ENCODE data around the gene ABCC4. TPM values are rescaled to one million over a fixed set of nuclear protein-coding genes. Genes with fewer than 3 reads are reported as not detected.

The ABCC4 gene
- total and polyA plus RNA-seq, 4 experiments from 2014 or later = 4.8 to 10.0 (median 6.9) TPM

DNA sequence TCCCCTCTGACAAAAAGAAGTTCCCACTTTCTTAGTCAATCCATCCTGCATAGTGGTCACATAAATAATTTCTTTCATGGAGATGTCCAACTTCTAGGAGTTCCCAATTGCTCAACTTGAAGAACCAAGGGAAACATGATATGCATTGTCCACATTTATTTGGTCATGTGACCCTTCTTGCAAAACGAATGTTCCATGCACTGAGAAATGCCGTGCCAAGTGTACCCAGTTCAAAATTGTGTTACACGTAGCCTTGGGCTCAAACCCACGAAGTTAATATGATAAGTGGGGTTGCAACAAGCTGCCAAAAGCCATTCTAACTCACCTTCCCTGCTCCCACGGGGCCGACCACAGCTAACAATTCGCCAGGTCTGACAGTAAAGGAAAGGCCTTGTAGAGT, 113.1 kb downstream of the ABCC4 start:
- H3K27ac Mint-ChIP-seq = peak overlapping the region in 2 of 7 donors; percentile 7 to 84

GRCh38 chr13:95185851-95186250, 115.4 kb downstream of the ABCC4 start:
- H3K36me3 ChIP-seq (ENCODE audit: insufficient read depth, low read length) = no peaks in the 10 kb centered on the region
- no peak overlapping the region for H3K4me3 ChIP-seq (ENCODE audit: low read length in 2 of 2)
- H3K9me3 ChIP-seq (ENCODE audit: control insufficient read depth in 1 of 2, low read length in 2 of 2) = no peaks in the 10 kb centered on the region
- Mint-ChIP-seq H3K27ac (peak overlapping the region; percentile 81 to 96 (median 88)), H3K36me3 (peaks cover 6 to 10% of the 10 kb centered on the region in 2 donors), H3K4me3 (peak overlapping the region; percentile 61 to 91 (median 76)), H3K4me1 (peaks cover 36 to 72% (median 55%) of the 10 kb centered on the region in 4 donors), H3K9me3 (peaks cover 0 to 9% (median 0%) of the 10 kb centered on the region in 8 donors), H3K27me3 (no peaks in the 10 kb centered on the region)
- CTCF ChIA-PET (ENCODE audit: partially characterized antibody) = interaction anchor here (12.1 kb wide), 1 partner anchor 195 kb away, joined by 256 read pairs; no protein-coding TSS in a partner anchor
- intact Hi-C loops (cut with micrococcal nuclease) = loop anchor here (1.0 to 5.0 kb wide), 2 partner anchors 10 to 491 kb away; partner anchors contain the start of gene DNAJC3
- peaks cover 54% of the 10 kb centered on the region for H3K4me1 ChIP-seq (ENCODE audit: insufficient read depth, low read length)
- H3K27me3 ChIP-seq (ENCODE audit: insufficient read depth, low read length) = no peaks in the 10 kb centered on the region
- POLR2A ChIA-PET (ENCODE audit: partially characterized antibody) = no interaction called here
- DNase-seq = peak; percentile 59 to 76 (median 65)
- peak overlapping the region; percentile 40 for H3K27ac ChIP-seq (ENCODE audit: low read depth, low read length)

More for the DNA sequence above, 113.1 kb downstream of the ABCC4 start:
- ChIA-PET POLR2A (ENCODE audit: partially characterized antibody) (no interaction called here), CTCF (ENCODE audit: partially characterized antibody) (interaction anchor here (0.7 to 12.1 kb wide), 13 partner anchors 9 to 639 kb away, joined by 3 to 256 read pairs (median 15); partner anchors contain the start of gene ABCC4)
- intact Hi-C loops (cut with micrococcal nuclease) = loop anchor here (2.0 to 5.0 kb wide), 2 partner anchors 113 to 489 kb away; partner anchors contain the start of genes ABCC4 and DNAJC3
- H3K4me3 Mint-ChIP-seq = peak overlapping the region in 2 of 8 donors; percentile 9 to 12
- H3K27ac ChIP-seq (ENCODE audit: low read depth, low read length) = no peak overlapping the region
- no peaks in the 10 kb centered on the region for H3K27me3 Mint-ChIP-seq
- H3K4me1 ChIP-seq (ENCODE audit: insufficient read depth, low read length) = peaks cover 37% of the 10 kb centered on the region
- no peaks in the 10 kb centered on the region for H3K36me3 ChIP-seq (ENCODE audit: insufficient read depth, low read length)
- no peak for DNase-seq
- peaks cover 4% of the 10 kb centered on the region in 2 donors for H3K36me3 Mint-ChIP-seq
- peaks cover 0 to 9% (median 0%) of the 10 kb centered on the region in 8 donors for H3K9me3 Mint-ChIP-seq
- H3K27me3 ChIP-seq (ENCODE audit: insufficient read depth, low read length) = no peaks in the 10 kb centered on the region
- H3K9me3 ChIP-seq (ENCODE audit: control insufficient read depth in 1 of 2, low read length in 2 of 2) = no peaks in the 10 kb centered on the region
- H3K4me1 Mint-ChIP-seq = peaks cover 30 to 57% (median 45%) of the 10 kb centered on the region in 4 donors
- H3K4me3 ChIP-seq (ENCODE audit: low read length in 2 of 2) = no peak overlapping the region

DNA sequence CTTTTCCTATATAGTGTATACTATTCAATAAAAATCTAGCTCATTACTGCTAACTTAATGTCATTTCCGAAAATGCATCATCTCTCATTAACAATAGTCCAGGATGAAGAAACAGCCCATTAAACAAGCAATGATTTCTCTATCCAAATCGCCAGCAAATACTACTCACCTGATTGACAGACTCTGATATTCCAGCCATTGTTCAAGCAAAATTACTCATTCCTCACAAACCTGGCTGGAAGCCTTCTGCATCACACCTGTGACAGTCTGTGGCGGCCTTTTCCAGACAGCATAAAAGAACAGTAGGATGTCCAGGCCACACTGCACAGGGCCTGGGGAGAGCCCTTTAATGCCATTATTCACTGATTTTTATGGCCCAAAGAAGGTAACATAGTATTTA, 115.9 kb downstream of the ABCC4 start:
- DNase-seq = peak in 3 of 5 donors; percentile 0 to 17 (median 2)
- no peaks in the 10 kb centered on the region for H3K9me3 ChIP-seq (ENCODE audit: control insufficient read depth in 1 of 2, low read length in 2 of 2)

GRCh38 chr13:95184317-95184716, 116.9 kb downstream of the ABCC4 start:
- Mint-ChIP-seq H3K4me3 (peak overlapping the region in 6 of 8 donors; percentile 4 to 91 (median 55)), H3K27ac (peak overlapping the region; percentile 72 to 96 (median 86)), H3K4me1 (peaks cover 37 to 76% (median 59%) of the 10 kb centered on the region in 4 donors), H3K9me3 (peaks cover 0 to 22% (median 7%) of the 10 kb centered on the region in 8 donors), H3K36me3 (peaks cover 15 to 22% of the 10 kb centered on the region in 2 donors), H3K27me3 (no peaks in the 10 kb centered on the region)
- Histone ChIP-seq H3K27me3 (ENCODE audit: insufficient read depth, low read length) (no peaks in the 10 kb centered on the region), H3K36me3 (ENCODE audit: insufficient read depth, low read length) (no peaks in the 10 kb centered on the region), H3K4me1 (ENCODE audit: insufficient read depth, low read length) (peaks cover 54% of the 10 kb centered on the region), H3K4me3 (ENCODE audit: low read length in 2 of 2) (no peak overlapping the region), H3K27ac (ENCODE audit: low read depth, low read length) (no peak overlapping the region), H3K9me3 (ENCODE audit: control insufficient read depth in 1 of 2, low read length in 2 of 2) (no peaks in the 10 kb centered on the region)
- intact Hi-C loops (cut with micrococcal nuclease) = no loop called here
- no peak for DNase-seq
- ChIA-PET POLR2A (ENCODE audit: partially characterized antibody) (no interaction called here), CTCF (ENCODE audit: partially characterized antibody) (interaction anchor here (0.8 to 12.1 kb wide), 6 partner anchors 7 to 222 kb away, joined by 3 to 256 read pairs (median 6); no protein-coding TSS in a partner anchor)

More for the DNA sequence above, 115.9 kb downstream of the ABCC4 start:
- POLR2A ChIA-PET (ENCODE audit: partially characterized antibody) = no interaction called here
- peaks cover 10 to 15% of the 10 kb centered on the region in 2 donors for H3K36me3 Mint-ChIP-seq
- H3K9me3 Mint-ChIP-seq = peaks cover 0 to 13% (median 0%) of the 10 kb centered on the region in 8 donors
- CTCF ChIA-PET (ENCODE audit: partially characterized antibody) = interaction anchor here (0.8 to 12.1 kb wide), 4 partner anchors 112 to 221 kb away, joined by 4 to 256 read pairs (median 6); no protein-coding TSS in a partner anchor
- peaks cover 41 to 77% (median 60%) of the 10 kb centered on the region in 4 donors for H3K4me1 Mint-ChIP-seq
- no peaks in the 10 kb centered on the region for H3K27me3 ChIP-seq (ENCODE audit: insufficient read depth, low read length)
- no peaks in the 10 kb centered on the region for H3K27me3 Mint-ChIP-seq
- peak overlapping the region in 1 of 2 donors; percentile 3 for H3K4me3 ChIP-seq (ENCODE audit: low read length in 2 of 2)
- peak overlapping the region; percentile 40 for H3K27ac ChIP-seq (ENCODE audit: low read depth, low read length)
- no peaks in the 10 kb centered on the region for H3K36me3 ChIP-seq (ENCODE audit: insufficient read depth, low read length)
- H3K27ac Mint-ChIP-seq = peak overlapping the region; percentile 81 to 96 (median 88)
- peak overlapping the region; percentile 61 to 91 (median 76) for H3K4me3 Mint-ChIP-seq
- H3K4me1 ChIP-seq (ENCODE audit: insufficient read depth, low read length) = peaks cover 54% of the 10 kb centered on the region
- intact Hi-C loops (cut with micrococcal nuclease) = loop anchor here (1.0 to 5.0 kb wide), 2 partner anchors 9 to 492 kb away; partner anchors contain the start of gene DNAJC3

DNA sequence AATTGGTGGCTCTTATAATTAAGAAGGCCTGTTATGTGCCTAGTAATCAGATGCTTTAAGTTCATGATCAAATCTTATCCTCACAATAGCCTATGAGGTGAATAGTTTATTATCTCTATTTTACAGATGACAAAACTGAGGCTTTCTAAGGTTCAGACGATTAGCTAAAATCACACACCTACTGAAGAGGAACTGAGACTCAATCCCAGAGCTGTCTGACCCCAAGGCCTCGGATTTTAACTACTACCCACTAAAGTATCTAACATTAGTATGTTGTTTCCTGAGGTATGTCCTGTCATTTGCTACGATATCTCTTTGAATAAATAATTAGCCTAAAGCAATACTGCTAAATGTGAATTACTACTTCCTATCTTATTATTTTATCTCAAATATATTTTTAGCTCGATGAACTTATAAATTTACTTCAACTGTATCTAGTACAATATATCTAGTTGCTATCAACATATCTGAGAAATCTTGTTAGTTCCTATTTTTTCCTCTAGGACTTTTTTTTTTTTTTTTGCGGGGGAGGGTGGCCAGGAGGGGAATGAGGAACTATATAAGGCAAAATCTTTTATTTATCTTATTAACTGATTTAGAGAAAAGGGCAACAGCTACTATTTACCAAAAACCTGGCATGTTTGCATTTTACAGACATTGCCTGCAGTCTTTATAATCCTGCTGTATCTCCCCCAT, 118.5 kb downstream of the ABCC4 start:
- no peak for DNase-seq
- Mint-ChIP-seq H3K4me3 (peak overlapping the region in 1 of 8 donors; percentile 28), H3K27me3 (no peaks in the 10 kb centered on the region), H3K4me1 (peaks cover 35 to 66% (median 56%) of the 10 kb centered on the region in 4 donors), H3K36me3 (peaks cover 29 to 38% of the 10 kb centered on the region in 2 donors), H3K9me3 (peaks cover 1 to 26% (median 13%) of the 10 kb centered on the region in 8 donors), H3K27ac (peak overlapping the region in 4 of 7 donors; percentile 47 to 96 (median 64))
- Histone ChIP-seq H3K4me1 (ENCODE audit: insufficient read depth, low read length) (peaks cover 56% of the 10 kb centered on the region), H3K4me3 (ENCODE audit: low read length in 2 of 2) (no peak overlapping the region), H3K36me3 (ENCODE audit: insufficient read depth, low read length) (no peaks in the 10 kb centered on the region), H3K9me3 (ENCODE audit: control insufficient read depth in 1 of 2, low read length in 2 of 2) (no peaks in the 10 kb centered on the region), H3K27me3 (ENCODE audit: insufficient read depth, low read length) (no peaks in the 10 kb centered on the region), H3K27ac (ENCODE audit: low read depth, low read length) (no peak overlapping the region)
- POLR2A ChIA-PET (ENCODE audit: partially characterized antibody) = interaction anchor here (0.6 kb wide), 1 partner anchor 581 kb away, joined by 3 read pairs; the partner anchor contains the start of gene GPR180
- CTCF ChIA-PET (ENCODE audit: partially characterized antibody) = interaction anchor here (1.0 to 12.1 kb wide), 4 partner anchors 9 to 222 kb away, joined by 3 to 256 read pairs (median 5); no protein-coding TSS in a partner anchor
- intact Hi-C loops (cut with micrococcal nuclease) = no loop called here

DNA sequence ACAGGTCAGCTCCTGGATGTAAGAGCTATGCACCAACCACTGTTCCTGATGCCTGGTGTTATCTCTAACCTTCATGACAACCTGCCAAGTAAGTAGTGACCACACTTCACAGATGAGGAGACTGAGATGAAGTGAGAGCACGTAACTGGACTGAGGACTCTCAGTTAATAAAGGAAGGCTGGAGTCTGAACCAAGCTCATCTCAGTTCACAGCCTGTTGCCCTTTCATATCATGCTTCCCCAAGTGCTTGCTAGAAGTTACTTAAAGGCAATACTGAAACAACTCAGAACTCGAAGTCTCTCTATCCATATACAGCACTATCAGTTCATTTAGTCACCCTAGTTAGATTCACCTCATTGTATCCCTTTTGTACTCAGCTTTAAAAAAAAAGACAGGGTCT, 119.7 kb downstream of the ABCC4 start:
- H3K9me3 ChIP-seq (ENCODE audit: control insufficient read depth in 1 of 2, low read length in 2 of 2) = no peaks in the 10 kb centered on the region
- intact Hi-C loops (cut with micrococcal nuclease) = no loop called here
- no peak overlapping the region for H3K4me3 ChIP-seq (ENCODE audit: low read length in 2 of 2)
- POLR2A ChIA-PET (ENCODE audit: partially characterized antibody) = no interaction called here
- Mint-ChIP-seq H3K9me3 (peaks cover 1 to 26% (median 13%) of the 10 kb centered on the region in 8 donors), H3K4me1 (peaks cover 43 to 72% (median 61%) of the 10 kb centered on the region in 4 donors), H3K36me3 (peaks cover 39 to 48% of the 10 kb centered on the region in 2 donors), H3K27ac (peak overlapping the region in 4 of 7 donors; percentile 19 to 89 (median 74)), H3K4me3 (peak overlapping the region in 3 of 8 donors; percentile 17 to 69 (median 42)), H3K27me3 (no peaks in the 10 kb centered on the region)
- H3K27ac ChIP-seq (ENCODE audit: low read depth, low read length) = no peak overlapping the region
- H3K36me3 ChIP-seq (ENCODE audit: insufficient read depth, low read length) = no peaks in the 10 kb centered on the region
- CTCF ChIA-PET (ENCODE audit: partially characterized antibody) = interaction anchor here (0.9 to 9.1 kb wide), 6 partner anchors 9 to 223 kb away, joined by 3 to 74 read pairs (median 4); no protein-coding TSS in a partner anchor
- no peak for DNase-seq
- peaks cover 63% of the 10 kb centered on the region for H3K4me1 ChIP-seq (ENCODE audit: insufficient read depth, low read length)
- no peaks in the 10 kb centered on the region for H3K27me3 ChIP-seq (ENCODE audit: insufficient read depth, low read length)

Measured in CD4-positive, alpha-beta memory T cell (primary cell).